Lower leg skin (tissue), 4 donors: Measurements from ENCODE around the gene PABPN1L. TPM values are rescaled to one million over a fixed set of nuclear protein-coding genes. Genes with fewer than 3 reads are reported as not detected.

ENCODE experiments used
- DNase-seq, 2 donors: peaks; one replicate each; pipeline ENCODE4 v3.0.0-alpha.2; 2019; ENCODE audit warnings: low spot score in 2 of 2
- H3K4me3 ChIP-seq: fragments of 200-600 bp; sonication (generic); 2 replicates; pipeline ENCODE4 v1.5.1; 2017; ENCODE audit warnings: mild to moderate bottlenecking, low read depth; ENCODE audit not compliant: poor library complexity, severe bottlenecking
- POLR2A ChIP-seq, 2 donors: fragments of 450-650 bp; IDR thresholded peaks; one replicate each; pipeline ENCODE4 v1.6.1; 2016 to 2017; ENCODE audit warnings: antibody characterized with exemption in 2 of 2, mild to moderate bottlenecking in 1 of 2, moderate library complexity in 1 of 2
- WGBS, 2 donors: methylation state at CpG; one replicate each; pipeline ENCODE4 v1.1.5; 2018; 5-methylcytosine and 5-hydroxymethylcytosine counted together
- intact Hi-C: fragments of 100-400 bp; cut with DNase I; formaldehyde crosslinking; loops from one replicate; pipeline ENCODE4 v1.15.0; 2023; ENCODE audit warnings: low total_unique reads
- total RNA-seq, 4 donors: library from RNA; depleted of rRNA; stranded (reverse); fragments of >200 nt; gene quantifications; one replicate each; pipeline ENCODE4 v1.1.0, GENCODE V29; 2016
- TF ChIP-seq, protein P1 (sequence below), 3 donors: fragments of 450-650 bp; IDR thresholded peaks; one replicate each; pipeline ENCODE4 v1.5.1; 2016; ENCODE audit warnings: antibody characterized with exemption in 3 of 3, mild to moderate bottlenecking in 3 of 3, moderate library complexity in 2 of 3

The PABPN1L gene
- total RNA-seq, 4 donors from 2014 or later, result not detected

DNA sequence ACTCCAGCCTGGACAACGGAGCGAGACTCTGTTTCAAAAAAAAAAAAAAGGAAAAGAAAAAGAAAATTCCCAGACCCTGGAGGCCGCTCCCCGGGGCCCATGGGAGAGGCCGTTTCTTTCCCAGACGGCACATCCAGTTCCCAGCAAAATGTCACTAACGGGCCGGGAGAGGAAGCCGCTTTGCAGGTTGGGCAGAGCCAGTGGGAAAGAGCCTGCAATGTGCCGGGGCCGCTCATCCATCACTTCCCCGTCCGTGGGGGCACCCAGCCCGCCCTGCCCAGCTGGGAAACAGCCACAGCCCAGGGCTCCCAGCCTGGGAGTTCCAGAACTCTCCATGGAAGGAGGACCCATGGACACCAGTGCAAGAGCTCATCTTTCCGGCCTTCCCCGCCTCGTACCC lies 41.8 kb upstream of the PABPN1L start:
- no peak for DNase-seq
- WGBS, 2 donors, result 73 to 87% methylated on average over 17 of the region's 17 CpGs
- intact Hi-C loops, result no loop called here
- no peak overlapping the region for H3K4me3 ChIP-seq
- no peak for TF ChIP-seq POLR2A (IDR thresholded peaks at IDR 0.05)
- TF ChIP-seq, protein P1, sequence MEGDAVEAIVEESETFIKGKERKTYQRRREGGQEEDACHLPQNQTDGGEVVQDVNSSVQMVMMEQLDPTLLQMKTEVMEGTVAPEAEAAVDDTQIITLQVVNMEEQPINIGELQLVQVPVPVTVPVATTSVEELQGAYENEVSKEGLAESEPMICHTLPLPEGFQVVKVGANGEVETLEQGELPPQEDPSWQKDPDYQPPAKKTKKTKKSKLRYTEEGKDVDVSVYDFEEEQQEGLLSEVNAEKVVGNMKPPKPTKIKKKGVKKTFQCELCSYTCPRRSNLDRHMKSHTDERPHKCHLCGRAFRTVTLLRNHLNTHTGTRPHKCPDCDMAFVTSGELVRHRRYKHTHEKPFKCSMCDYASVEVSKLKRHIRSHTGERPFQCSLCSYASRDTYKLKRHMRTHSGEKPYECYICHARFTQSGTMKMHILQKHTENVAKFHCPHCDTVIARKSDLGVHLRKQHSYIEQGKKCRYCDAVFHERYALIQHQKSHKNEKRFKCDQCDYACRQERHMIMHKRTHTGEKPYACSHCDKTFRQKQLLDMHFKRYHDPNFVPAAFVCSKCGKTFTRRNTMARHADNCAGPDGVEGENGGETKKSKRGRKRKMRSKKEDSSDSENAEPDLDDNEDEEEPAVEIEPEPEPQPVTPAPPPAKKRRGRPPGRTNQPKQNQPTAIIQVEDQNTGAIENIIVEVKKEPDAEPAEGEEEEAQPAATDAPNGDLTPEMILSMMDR (IDR thresholded peaks at IDR 0.05), result no peak

DNA sequence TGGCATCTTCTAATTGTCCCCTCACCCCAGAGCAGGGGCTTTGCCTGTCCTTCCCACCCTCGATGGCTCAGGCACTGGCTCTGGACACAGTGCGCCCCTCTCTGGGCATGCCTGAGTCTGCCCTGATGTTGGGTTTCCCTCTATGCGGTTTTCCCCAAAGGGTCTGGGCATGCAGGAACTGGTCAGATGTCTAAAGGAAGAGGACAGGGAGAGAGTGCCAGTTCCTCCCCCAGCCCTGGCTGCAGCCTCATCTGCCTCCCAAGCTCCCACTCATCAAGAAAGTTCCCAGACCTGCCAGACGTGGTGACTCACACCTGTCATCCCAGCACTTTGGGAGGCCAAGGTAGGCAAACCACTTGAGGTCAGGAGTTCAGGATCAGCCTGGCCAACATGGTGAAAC lies 41.3 kb upstream of the PABPN1L start:
- TF ChIP-seq, protein P1 (IDR thresholded peaks at IDR 0.05), result no peak
- TF ChIP-seq POLR2A (IDR thresholded peaks at IDR 0.05), result no peak
- H3K4me3 ChIP-seq, result no peak overlapping the region
- DNase-seq, result no peak
- intact Hi-C loops, result no loop called here
- WGBS, 2 donors, result 54 to 68% methylated on average over 4 of the region's 4 CpGs

DNA sequence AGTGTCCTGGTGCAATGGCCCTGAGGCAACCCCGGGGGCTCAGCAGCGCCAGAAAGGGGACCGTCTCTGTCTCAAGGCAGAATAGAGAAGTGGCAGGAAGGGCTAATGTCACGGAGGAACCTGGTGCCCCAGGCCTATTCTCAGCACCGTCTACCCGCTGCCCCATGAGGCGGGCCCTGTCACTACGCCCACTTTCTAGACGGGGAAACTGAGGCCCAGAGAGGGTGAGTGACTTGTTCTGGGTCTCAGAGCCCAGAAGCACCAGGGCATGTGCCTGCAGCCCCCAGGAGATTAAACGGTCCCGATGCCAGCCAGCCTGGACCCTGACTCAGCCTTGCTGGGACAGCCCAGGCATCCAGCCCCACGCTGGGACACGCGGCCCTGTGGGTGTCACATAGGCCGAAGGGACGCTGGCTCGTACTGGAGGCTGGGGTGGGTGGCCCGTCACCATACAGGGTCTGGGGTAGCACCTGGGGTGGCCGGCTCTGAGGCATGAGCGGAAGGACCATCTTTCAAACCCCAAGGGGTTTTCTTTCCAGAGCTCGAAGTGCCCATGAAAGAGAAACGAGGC lies 40.2 kb upstream of the PABPN1L start:
- TF ChIP-seq, protein P1 (IDR thresholded peaks at IDR 0.05), result no peak
- TF ChIP-seq POLR2A (IDR thresholded peaks at IDR 0.05), result no peak
- intact Hi-C loops, result no loop called here
- H3K4me3 ChIP-seq, result no peak overlapping the region
- 85 to 87% methylated on average over 21 to 22 of the region's 22 CpGs for WGBS, 2 donors
- DNase-seq, result no peak

DNA sequence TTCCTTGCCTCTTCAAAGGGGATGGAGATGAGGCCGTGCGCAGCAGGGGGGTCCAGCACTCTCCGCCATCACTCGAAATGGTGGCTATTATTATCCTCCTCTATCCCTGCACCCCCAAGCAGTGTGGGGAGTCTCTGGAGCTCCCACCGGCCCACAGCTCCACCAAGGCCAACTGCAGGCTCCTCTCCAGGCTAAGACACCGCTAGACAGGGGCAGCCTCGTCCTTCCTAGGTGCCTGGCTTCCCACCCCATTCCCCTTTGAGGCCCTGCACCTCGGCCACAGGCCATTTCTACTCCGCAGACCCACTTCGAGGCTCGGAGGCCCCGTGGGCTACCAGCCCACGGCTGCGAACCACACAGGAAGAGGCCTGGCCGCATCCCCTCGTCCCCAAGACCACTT lies 39.6 kb upstream of the PABPN1L start:
- H3K4me3 ChIP-seq, result no peak overlapping the region
- intact Hi-C loops, result no loop called here
- DNase-seq, result no peak
- TF ChIP-seq POLR2A (IDR thresholded peaks at IDR 0.05), result no peak
- TF ChIP-seq, protein P1 (IDR thresholded peaks at IDR 0.05), result no peak
- 86 to 89% methylated on average over 16 of the region's 16 CpGs for WGBS, 2 donors

DNA sequence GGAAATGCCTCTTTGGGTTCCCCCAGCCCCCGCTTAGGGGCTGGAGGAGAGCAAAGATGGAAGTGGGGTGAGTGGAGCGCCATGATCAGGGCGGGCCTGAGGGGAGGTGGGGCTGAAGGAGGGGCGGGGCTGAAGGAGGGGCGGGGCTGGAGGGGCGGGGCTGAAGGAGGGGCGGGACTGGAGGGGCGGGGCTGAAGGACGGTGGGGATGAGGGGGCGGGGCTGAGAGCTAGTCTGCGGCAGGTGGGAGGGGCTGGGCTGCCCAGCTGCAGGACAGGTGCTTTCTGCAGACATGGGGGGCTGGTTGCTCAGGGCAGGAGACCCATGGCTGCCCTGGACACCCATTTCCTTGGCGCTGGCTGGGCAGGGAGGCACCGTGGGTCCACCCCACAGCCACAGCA lies 39.1 kb upstream of the PABPN1L start:
- DNase-seq, result no peak
- intact Hi-C loops, result no loop called here
- TF ChIP-seq, protein P1 (IDR thresholded peaks at IDR 0.05), result no peak
- TF ChIP-seq POLR2A (IDR thresholded peaks at IDR 0.05), result no peak
- WGBS, 2 donors, result 40 to 44% methylated on average over 6 to 9 of the region's 13 CpGs
- no peak overlapping the region for H3K4me3 ChIP-seq
